Measurements from ENCODE around the gene ATP6V0C. TPM values are rescaled to one million over a fixed set of nuclear protein-coding genes. Genes with fewer than 3 reads are reported as not detected.

The ATP6V0C gene
- total and polyA plus RNA-seq, 2 of the 8 experiments (the other 6 are each of a cell fraction or from before 2014, with no cell fraction given) = 125 to 176 TPM

DNA sequence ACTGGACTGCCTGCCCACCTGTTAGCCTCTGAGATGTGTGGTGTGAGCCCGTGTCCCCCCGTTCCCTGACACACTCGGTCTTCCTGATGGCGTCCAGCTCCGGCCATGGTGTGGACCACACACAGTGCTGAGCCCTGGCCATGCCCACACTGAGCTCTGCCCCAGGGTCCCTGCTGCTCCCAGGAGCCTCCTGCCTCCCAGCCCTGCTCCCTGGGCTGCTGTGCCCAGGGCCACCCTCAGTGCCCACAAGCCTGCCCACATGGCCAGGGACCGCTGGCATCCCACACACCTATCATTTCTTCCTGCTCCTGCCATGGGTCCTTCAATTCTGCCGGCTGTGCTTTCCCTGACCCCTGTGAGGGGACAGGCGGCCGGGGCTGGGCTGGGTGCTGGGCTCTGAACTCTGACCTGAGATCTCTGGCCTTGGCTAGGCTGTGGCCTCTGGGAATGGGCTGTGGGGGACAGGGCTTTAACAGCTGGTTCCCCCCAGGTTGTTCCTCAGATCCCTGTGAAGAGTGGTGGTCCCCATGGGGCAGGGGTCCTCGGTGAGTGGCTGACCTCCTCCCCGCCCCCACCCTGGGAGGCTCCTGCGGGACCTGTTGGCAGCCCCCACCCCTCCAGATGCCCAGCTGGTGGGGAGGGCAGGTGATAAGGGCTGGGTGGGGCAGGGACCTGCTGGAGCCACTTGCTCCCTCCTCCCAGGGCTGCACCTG is 13.5 kb downstream of the ATP6V0C start:
- H3K36me3 ChIP-seq (ENCODE audit: control insufficient read depth in 2 of 4, insufficient read depth in 4 of 4, low read length in 3 of 4) = peaks cover 7 to 25% (median 16%) of the 10 kb centered on the region in 4 experiments
- 93% methylated on average over 9 of the region's 12 CpGs; no CpG with 5 or more reads in 1 of the 2 experiments for WGBS, 2 experiments (ENCODE audit: extremely low coverage in 1 of 2, insufficient coverage in 1 of 2, insufficient read length in 1 of 2, insufficient replicate concordance in 2 of 2, low coverage in 1 of 2, low lambda C conversion rate in 2 of 2, missing lambda C conversion rate in 1 of 2)

More for the DNA sequence above, 13.5 kb downstream of the ATP6V0C start:
- H3K23ac ChIP-seq (ENCODE audit: insufficient read length) = no peak overlapping the region
- H4K8ac ChIP-seq (ENCODE audit: extremely low read depth, insufficient read depth, low read length) = no peak overlapping the region
- no peak overlapping the region for H3K9ac ChIP-seq (replicated peaks in 1 of 4; ENCODE audit: extremely low read depth in 1 of 4, low read depth in 3 of 4, low read length in 3 of 4)
- POLR2A ChIA-PET (ENCODE audit: partially characterized antibody) = interaction anchor here (0.8 to 1.1 kb wide), 2 partner anchors 9 to 14 kb away, joined by 3 read pairs; no protein-coding TSS in a partner anchor
- no peak overlapping the region for H2BK5ac ChIP-seq (ENCODE audit: low read depth, low read length)
- FAIRE-seq (no peak), DNase-seq (ENCODE audit: low read depth in 1 of 2, low spot score in 2 of 2) (no peak)
- H3K27ac ChIP-seq (ENCODE audit: low read depth, low read length) = no peak overlapping the region
- H3K23me2 ChIP-seq (ENCODE audit: low read depth, low read length) = peaks cover 7% of the 10 kb centered on the region; the same call in 1 of the 2 replicates
- H3K79me1 ChIP-seq (ENCODE audit: low read depth, low read length) = peaks cover 5% of the 10 kb centered on the region
- no peak overlapping the region for H4K5ac ChIP-seq (ENCODE audit: insufficient read length, low read depth, low read length)
- H2BK120ac ChIP-seq (replicated peaks; ENCODE audit: low read depth, low read length) = no peak overlapping the region
- no peak overlapping the region for H2BK15ac ChIP-seq (ENCODE audit: low read length)
- no peak overlapping the region for H3K4ac ChIP-seq (replicated peaks; ENCODE audit: insufficient read length, low read depth, low read length)
- no peak overlapping the region for H3K14ac ChIP-seq (ENCODE audit: insufficient read length)
- no peak overlapping the region for H2BK20ac ChIP-seq (ENCODE audit: low read length)
- no peaks in the 10 kb centered on the region for H3K9me3 ChIP-seq (ENCODE audit: insufficient read depth in 2 of 2, low read depth in 1 of 2, low read length in 1 of 2)
- no peak overlapping the region for H3K18ac ChIP-seq (ENCODE audit: extremely low read depth, low read length)
- no peaks in the 10 kb centered on the region for H3K27me3 ChIP-seq (replicated peaks in 1 of 4; ENCODE audit: control insufficient read depth in 3 of 4, extremely low read depth in 1 of 4, insufficient read depth in 3 of 4, low read length in 3 of 4)
- CTCF ChIA-PET (ENCODE audit: partially characterized antibody) = interaction anchor here (0.7 kb wide), 1 partner anchor 11 kb away, joined by 4 read pairs; no protein-coding TSS in a partner anchor
- no peak overlapping the region for H3K4me2 ChIP-seq (ENCODE audit: insufficient read depth in 1 of 2, low read depth in 2 of 2, low read length in 2 of 2)
- H3K4me3 ChIP-seq (ENCODE audit: extremely low read depth in 1 of 4, insufficient read depth in 2 of 4, low read depth in 3 of 4, low read length in 4 of 4) = no peak overlapping the region
- no peak overlapping the region for H3K56ac ChIP-seq (replicated peaks; ENCODE audit: insufficient read length, low read depth, low read length)
- H4K91ac ChIP-seq (replicated peaks; ENCODE audit: insufficient read length, low read length) = no peak overlapping the region
- H3K79me2 ChIP-seq (ENCODE audit: control insufficient read depth in 1 of 2, insufficient read depth in 2 of 2, low read length in 2 of 2) = no peaks in the 10 kb centered on the region; a peak in 1 of 4 replicates
- no peak for TF ChIP-seq NRF1 (IDR thresholded peaks at IDR 0.05; ENCODE audit: low read depth, low read length)
- H2AFZ ChIP-seq (ENCODE audit: low read length) = no peak overlapping the region
- H3K4me1 ChIP-seq (replicated peaks in 1 of 4; ENCODE audit: control insufficient read depth in 3 of 4, insufficient read depth in 4 of 4, low read length in 3 of 4) = peaks cover 0 to 9% (median 7%) of the 10 kb centered on the region in 4 experiments; a peak in 4 of 7 replicates
- H2AK5ac ChIP-seq (ENCODE audit: low read depth, low read length) = no peak overlapping the region
- peaks cover 0 to 19% of the 10 kb centered on the region in 2 experiments for H4K20me1 ChIP-seq (replicated peaks in 1 of 2; ENCODE audit: control insufficient read depth in 1 of 2, insufficient read depth in 2 of 2, low read length in 2 of 2)
- H2BK12ac ChIP-seq (ENCODE audit: low read depth, low read length) = no peak overlapping the region

All from H1 (cell line).